Measurements from ENCODE around the gene KLHDC8B. TPM values are rescaled to one million over a fixed set of nuclear protein-coding genes. Genes with fewer than 3 reads are reported as not detected.

KLHDC8B gene
- total and polyA plus RNA-seq, 2 of the 4 experiments (the other 2 are of a cell fraction): 16.3 to 16.5 TPM

DNA sequence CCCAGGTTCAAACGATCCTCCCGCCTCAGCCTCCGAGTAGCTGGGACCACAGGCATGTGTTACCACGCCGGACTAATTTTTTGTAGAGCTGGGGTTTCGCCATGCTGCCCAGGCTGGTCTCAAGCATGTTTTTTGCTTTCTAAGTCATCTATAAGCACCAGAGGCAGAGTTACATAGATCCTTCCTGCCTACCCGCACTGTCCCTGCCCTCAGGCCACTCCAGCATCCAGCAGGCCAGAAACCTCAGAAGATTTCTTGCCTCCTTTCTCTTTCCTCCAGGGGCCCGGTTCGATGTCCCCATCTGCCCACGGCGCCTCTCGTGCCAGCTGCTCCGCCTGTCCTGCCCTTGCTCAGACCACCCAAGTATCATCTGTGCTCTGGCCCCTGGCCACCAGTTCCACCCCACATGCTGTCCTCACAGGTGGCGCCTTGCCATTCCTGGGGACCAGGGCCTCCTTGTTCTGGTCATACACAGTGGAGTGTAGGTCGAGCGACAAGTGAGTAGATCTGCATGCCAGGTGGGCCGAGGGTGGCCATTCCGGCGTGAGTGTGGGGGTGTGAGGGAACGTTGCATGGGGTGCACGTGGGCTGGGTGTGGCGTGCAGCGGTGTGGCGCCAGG, 27.3 kb downstream of the KLHDC8B start:
- ChIA-PET CTCF (no interaction called here), POLR2A (ENCODE audit: unreplicated experiment) (no interaction called here)
- H3K9me1 ChIP-seq (ENCODE audit: insufficient read depth, low read length): no peaks in the 10 kb centered on the region
- peak overlapping the region; percentile 90 for H2AFZ ChIP-seq (replicated peaks; ENCODE audit: low read length, poor library complexity)
- peak overlapping the region; percentile 75 for H3K4ac ChIP-seq (ENCODE audit: low read depth, low read length)
- TF ChIP-seq POLR2A (IDR thresholded peaks at IDR 0.05; ENCODE audit: low read depth, low read length) (no peak), SMC3 (IDR thresholded peaks at IDR 0.05; ENCODE audit: low read depth, low read length) (no peak), RFX5 (IDR thresholded peaks at IDR 0.05; ENCODE audit: low read depth, low read length) (no peak), MAFK (IDR thresholded peaks at IDR 0.05; ENCODE audit: low read depth, low read length) (no peak), CHD1 (IDR thresholded peaks at IDR 0.05; ENCODE audit: low read depth, low read length) (no peak), RAD21 (IDR thresholded peaks at IDR 0.05; ENCODE audit: low read length) (no peak), BHLHE40 (IDR thresholded peaks at IDR 0.05; ENCODE audit: low read depth, low read length) (no peak), MXI1 (IDR thresholded peaks at IDR 0.05; ENCODE audit: borderline replicate concordance, low read depth, low read length) (no peak), CEBPB (IDR thresholded peaks at IDR 0.05; ENCODE audit: low read depth, low read length) (no peak), RCOR1 (IDR thresholded peaks at IDR 0.05; ENCODE audit: insufficient replicate concordance, low read length) (no peak), MAZ (IDR thresholded peaks at IDR 0.05; ENCODE audit: borderline replicate concordance, low read depth, low read length) (no peak), FOS (IDR thresholded peaks at IDR 0.05; ENCODE audit: low read depth, low read length) (no peak), NFE2L2 (IDR thresholded peaks at IDR 0.05; ENCODE audit: low read depth, low read length) (no peak)
- TF ChIP-seq, protein P1, sequence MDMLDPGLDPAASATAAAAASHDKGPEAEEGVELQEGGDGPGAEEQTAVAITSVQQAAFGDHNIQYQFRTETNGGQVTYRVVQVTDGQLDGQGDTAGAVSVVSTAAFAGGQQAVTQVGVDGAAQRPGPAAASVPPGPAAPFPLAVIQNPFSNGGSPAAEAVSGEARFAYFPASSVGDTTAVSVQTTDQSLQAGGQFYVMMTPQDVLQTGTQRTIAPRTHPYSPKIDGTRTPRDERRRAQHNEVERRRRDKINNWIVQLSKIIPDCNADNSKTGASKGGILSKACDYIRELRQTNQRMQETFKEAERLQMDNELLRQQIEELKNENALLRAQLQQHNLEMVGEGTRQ (IDR thresholded peaks at IDR 0.05; ENCODE audit: low read depth, low read length): no peak
- TF ChIP-seq, protein P2, sequence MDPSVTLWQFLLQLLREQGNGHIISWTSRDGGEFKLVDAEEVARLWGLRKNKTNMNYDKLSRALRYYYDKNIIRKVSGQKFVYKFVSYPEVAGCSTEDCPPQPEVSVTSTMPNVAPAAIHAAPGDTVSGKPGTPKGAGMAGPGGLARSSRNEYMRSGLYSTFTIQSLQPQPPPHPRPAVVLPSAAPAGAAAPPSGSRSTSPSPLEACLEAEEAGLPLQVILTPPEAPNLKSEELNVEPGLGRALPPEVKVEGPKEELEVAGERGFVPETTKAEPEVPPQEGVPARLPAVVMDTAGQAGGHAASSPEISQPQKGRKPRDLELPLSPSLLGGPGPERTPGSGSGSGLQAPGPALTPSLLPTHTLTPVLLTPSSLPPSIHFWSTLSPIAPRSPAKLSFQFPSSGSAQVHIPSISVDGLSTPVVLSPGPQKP (IDR thresholded peaks at IDR 0.05; ENCODE audit: borderline replicate concordance, low read depth, low read length): no peak
- TF ChIP-seq, protein P3, sequence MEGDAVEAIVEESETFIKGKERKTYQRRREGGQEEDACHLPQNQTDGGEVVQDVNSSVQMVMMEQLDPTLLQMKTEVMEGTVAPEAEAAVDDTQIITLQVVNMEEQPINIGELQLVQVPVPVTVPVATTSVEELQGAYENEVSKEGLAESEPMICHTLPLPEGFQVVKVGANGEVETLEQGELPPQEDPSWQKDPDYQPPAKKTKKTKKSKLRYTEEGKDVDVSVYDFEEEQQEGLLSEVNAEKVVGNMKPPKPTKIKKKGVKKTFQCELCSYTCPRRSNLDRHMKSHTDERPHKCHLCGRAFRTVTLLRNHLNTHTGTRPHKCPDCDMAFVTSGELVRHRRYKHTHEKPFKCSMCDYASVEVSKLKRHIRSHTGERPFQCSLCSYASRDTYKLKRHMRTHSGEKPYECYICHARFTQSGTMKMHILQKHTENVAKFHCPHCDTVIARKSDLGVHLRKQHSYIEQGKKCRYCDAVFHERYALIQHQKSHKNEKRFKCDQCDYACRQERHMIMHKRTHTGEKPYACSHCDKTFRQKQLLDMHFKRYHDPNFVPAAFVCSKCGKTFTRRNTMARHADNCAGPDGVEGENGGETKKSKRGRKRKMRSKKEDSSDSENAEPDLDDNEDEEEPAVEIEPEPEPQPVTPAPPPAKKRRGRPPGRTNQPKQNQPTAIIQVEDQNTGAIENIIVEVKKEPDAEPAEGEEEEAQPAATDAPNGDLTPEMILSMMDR (conservative IDR thresholded peaks at IDR 0.05; ENCODE audit: low read depth, low read length): no peak
- H4K8ac ChIP-seq (ENCODE audit: low read depth in 2 of 2, low read length in 2 of 2): peak overlapping the region in 1 of 2 experiments; percentile 74; a peak in 3 of 4 replicates
- H3K4me2 ChIP-seq (ENCODE audit: low read depth, low read length): no peak overlapping the region
- H3K23ac ChIP-seq (ENCODE audit: low read depth, low read length): no peak overlapping the region
- H3K9me3 ChIP-seq (ENCODE audit: control insufficient read depth, insufficient read depth, low read length): no peaks in the 10 kb centered on the region
- no peaks in the 10 kb centered on the region for H4K20me1 ChIP-seq (ENCODE audit: insufficient read depth, low read length)
- in situ Hi-C loops (cut with MboI; ENCODE audit: low sequenced_read_pairs) (no loop called here), intact Hi-C loops (cut with micrococcal nuclease) (no loop called here), dilution Hi-C loops (cut with HindIII; ENCODE audit: low sequenced_read_pairs, unreplicated experiment) (no loop called here)
- H3K18ac ChIP-seq (ENCODE audit: low read depth, low read length): no peak overlapping the region
- no peaks in the 10 kb centered on the region for H3K4me1 ChIP-seq (ENCODE audit: control insufficient read depth, insufficient read depth, low read length)
- no peak overlapping the region for H2BK20ac ChIP-seq (ENCODE audit: low read depth, low read length)
- H3K14ac ChIP-seq (replicated peaks; ENCODE audit: low read depth, low read length): no peak overlapping the region
- 0 out of 2 replicates have a peak overlapping the region, but pooled peaks have one; percentile 4 for H2BK120ac ChIP-seq (ENCODE audit: low read depth, low read length)
- no TSS peak for BruUV-seq (replicated peaks)
- DNase-seq (no peak), ATAC-seq (ENCODE audit: low read depth) (no peak)
- H2BK15ac ChIP-seq (ENCODE audit: low read depth, low read length): no peak overlapping the region
- H3K9ac ChIP-seq (ENCODE audit: low read depth, low read length): no peak overlapping the region
- H2AK5ac ChIP-seq (ENCODE audit: low read depth, low read length): peak overlapping the region; percentile 39; the same call in 1 of the 2 replicates
- H3K4me3 ChIP-seq (ENCODE audit: insufficient read depth, low read depth, low read length): no peak overlapping the region
- no peak overlapping the region for H2AK9ac ChIP-seq (replicated peaks; ENCODE audit: low read depth, low read length, poor library complexity)
- peak overlapping the region; percentile 12; the same call in 1 of the 2 replicates for H4K91ac ChIP-seq (ENCODE audit: insufficient read depth, low read depth, low read length)
- H3K56ac ChIP-seq (ENCODE audit: extremely low read depth, insufficient read depth, low read length): no peak overlapping the region; the same call in 1 of the 2 replicates
- 82% methylated on average over 17 of the region's 24 CpGs; no CpG with 5 or more reads in 1 of the 2 experiments for WGBS, 2 experiments (ENCODE audit: extremely low coverage in 2 of 2, insufficient read length in 1 of 2)
- peak overlapping the region; percentile 21; the same call in 1 of the 2 replicates for H3K27ac ChIP-seq (ENCODE audit: insufficient read depth, low read length)
- no peak overlapping the region for H4K5ac ChIP-seq (ENCODE audit: low read depth, low read length)
- peak overlapping the region; percentile 48 for H2BK5ac ChIP-seq (ENCODE audit: low read depth, low read length, poor library complexity, severe bottlenecking)
- H3K27me3 ChIP-seq (ENCODE audit: control insufficient read depth, insufficient read depth, low read length): peaks cover 1% of the 10 kb centered on the region; the same call in 1 of the 2 replicates
- H3K79me1 ChIP-seq (ENCODE audit: low read depth in 1 of 2, low read length in 2 of 2): no peaks in the 10 kb centered on the region
- H3K36me3 ChIP-seq (ENCODE audit: control insufficient read depth, insufficient read depth, low read length): no peaks in the 10 kb centered on the region
